CMK (cell line): ENCODE data around the gene CHRNA10.

Experiments used
- DNase-seq: peaks from one replicate; pipeline ENCODE4 v3.0.0-alpha.2; 2010; ENCODE audit warnings: low read depth

Gene CHRNA10

GRCh38 chr11:3671334-3672254 lies at the start of gene CHRNA10:
CHRNA10 (minus strand) TSS chr11:3671384; CDS start chr11:3671312, 72 bp downstream.
- DNase-seq = no peak

GRCh38 chr11:3712274-3712673 lies 41.1 kb upstream of the CHRNA10 start:
- DNase-seq = no peak

GRCh38 chr11:3710485-3711259 lies 39.5 kb upstream of the CHRNA10 start:
- no peak for DNase-seq

GRCh38 chr11:3709977-3710376 lies 38.8 kb upstream of the CHRNA10 start:
- DNase-seq = no peak

GRCh38 chr11:3707176-3707575 lies 36.0 kb upstream of the CHRNA10 start:
- no peak for DNase-seq

GRCh38 chr11:3703383-3703782 lies 32.2 kb upstream of the CHRNA10 start:
- DNase-seq = no peak

- no peak for DNase-seq
Observed at GRCh38 chr11:3700910-3701309, 29.7 kb upstream of the CHRNA10 start.

GRCh38 chr11:3700410-3700809 lies 29.2 kb upstream of the CHRNA10 start:
- no peak for DNase-seq

GRCh38 chr11:3686751-3687150 lies 15.6 kb upstream of the CHRNA10 start:
- no peak for DNase-seq

GRCh38 chr11:3685923-3686322 lies 14.7 kb upstream of the CHRNA10 start:
- DNase-seq = no peak

- DNase-seq = no peak
Observed at GRCh38 chr11:3684819-3685172, 13.6 kb upstream of the CHRNA10 start.

- no peak for DNase-seq
Observed at GRCh38 chr11:3684129-3684818, 13.1 kb upstream of the CHRNA10 start.

GRCh38 chr11:3683039-3683438 lies 11.9 kb upstream of the CHRNA10 start:
- no peak for DNase-seq

GRCh38 chr11:3679077-3679476 lies 7.9 kb upstream of the CHRNA10 start:
- no peak for DNase-seq

GRCh38 chr11:3675971-3676370 lies 4.8 kb upstream of the CHRNA10 start:
- DNase-seq = no peak

GRCh38 chr11:3674189-3674588 lies 3.0 kb upstream of the CHRNA10 start:
- DNase-seq = no peak

GRCh38 chr11:3669742-3670183 lies 1.4 kb downstream of the CHRNA10 start:
- no peak for DNase-seq

- no peak for DNase-seq
Observed at GRCh38 chr11:3669128-3669527, 2.1 kb downstream of the CHRNA10 start.

- no peak for DNase-seq
Observed at GRCh38 chr11:3667149-3668035, 3.8 kb downstream of the CHRNA10 start.

GRCh38 chr11:3666023-3666530 lies 5.1 kb downstream of the CHRNA10 start:
- DNase-seq = no peak

- DNase-seq = no peak
Observed at GRCh38 chr11:3665336-3666022, 5.7 kb downstream of the CHRNA10 start.
